Muscle of back (tissue), 11 donors: ENCODE results near the gene LYRM4. TPM values are rescaled to one million over a fixed set of nuclear protein-coding genes. Genes with fewer than 3 reads are reported as not detected.
"Not testable (repeated sequence)": the region's sequence is repeated elsewhere in the genome, so short reads cannot be mapped to it uniquely, and the experiment has no call there.

Experiments
- DNase-seq, 3 donors: peaks; one replicate each; pipeline versions ENCODE4 v3.0.0 to v3.0.0-alpha.2; 2013
- polyA plus RNA-seq, 10 donors: library from polyadenylated mRNA; unstranded; fragments of 120-200 nt; gene quantifications; one replicate each; pipeline ENCODE4 v1.2.1, GENCODE V29; 2013; ENCODE audit not compliant: insufficient read length in 10 of 10

The LYRM4 gene
- polyA plus RNA-seq, 10 donors: 20.3 to 35.7 (median 25.2) TPM

- peak in 1 of 3 donors; percentile 17 for DNase-seq
Observed at GRCh38 chr6:5083307-5083583, 177.5 kb downstream of the LYRM4 start.

- DNase-seq: peak in 2 of 3 donors; percentile 20 to 58
Observed at GRCh38 chr6:5082487-5083306, 178.1 kb downstream of the LYRM4 start.

- no peak for DNase-seq
Observed at GRCh38 chr6:5081955-5082354, 178.8 kb downstream of the LYRM4 start.

GRCh38 chr6:5081182-5081581, 179.6 kb downstream of the LYRM4 start:
- DNase-seq: no peak

- no peak for DNase-seq
Observed at GRCh38 chr6:5080574-5080973, 180.2 kb downstream of the LYRM4 start.

- DNase-seq: no peak
Observed at GRCh38 chr6:5079692-5080091, 181.1 kb downstream of the LYRM4 start.

- DNase-seq: no peak
Observed at GRCh38 chr6:5078121-5078669, 182.6 kb downstream of the LYRM4 start.

- no peak for DNase-seq
Observed at GRCh38 chr6:5076931-5077330, 183.8 kb downstream of the LYRM4 start.

GRCh38 chr6:5073992-5074391, 186.8 kb downstream of the LYRM4 start:
- no peak for DNase-seq

GRCh38 chr6:5072440-5072839, 188.3 kb downstream of the LYRM4 start:
- no peak for DNase-seq

GRCh38 chr6:5071216-5071615, 189.5 kb downstream of the LYRM4 start:
- no peak for DNase-seq

GRCh38 chr6:5068153-5068751, 192.5 kb downstream of the LYRM4 start:
- no peak for DNase-seq

GRCh38 chr6:5067305-5067704, 193.4 kb downstream of the LYRM4 start:
- DNase-seq: no peak

GRCh38 chr6:5066456-5067093, 194.2 kb downstream of the LYRM4 start:
- DNase-seq: no peak

- DNase-seq: no peak
Observed at GRCh38 chr6:5063617-5064016, 197.1 kb downstream of the LYRM4 start.

GRCh38 chr6:5061152-5061551, 199.6 kb downstream of the LYRM4 start:
- DNase-seq: no peak

GRCh38 chr6:5060439-5060838, 200.3 kb downstream of the LYRM4 start:
- DNase-seq: not testable (repeated sequence)

- DNase-seq: no peak
Observed at GRCh38 chr6:5059036-5059896, 201.5 kb downstream of the LYRM4 start.
